Measurements from ENCODE around the gene GOLGA1.
"Not testable (repeated sequence)": the region's sequence is repeated elsewhere in the genome, so short reads cannot be mapped to it uniquely, and the experiment has no call there.

Gene GOLGA1

GRCh38 chr9:124960409-124960752, 19.5 kb upstream of the GOLGA1 start:
- Histone ChIP-seq H2AFZ (ENCODE audit: low read length) (no peak overlapping the region), H3K36me3 (replicated peaks; ENCODE audit: insufficient read depth, low read length) (no peaks in the 10 kb centered on the region), H3K4me2 (ENCODE audit: low read depth, low read length) (no peak overlapping the region), H4K20me1 (ENCODE audit: insufficient read depth, low read length) (no peaks in the 10 kb centered on the region), H3K4me3 (ENCODE audit: low read length) (no peak overlapping the region), H3F3A (ENCODE audit: insufficient read depth, low read length) (no peaks in the 10 kb centered on the region), H3K79me2 (ENCODE audit: low read length) (no peaks in the 10 kb centered on the region), H3K27me3 (replicated peaks; ENCODE audit: insufficient read depth, low read length) (no peaks in the 10 kb centered on the region), H3K4me1 (ENCODE audit: low read length) (no peaks in the 10 kb centered on the region), H3K9ac (ENCODE audit: low read length) (no peak overlapping the region), H3K27ac (ENCODE audit: low read length) (no peak overlapping the region), H3K9me3 (replicated peaks; ENCODE audit: insufficient read depth, low read length) (no peaks in the 10 kb centered on the region), H3K9me2 (replicated peaks; ENCODE audit: insufficient read depth, low read length) (no peaks in the 10 kb centered on the region)
- DNase-seq: no peak
- no peak for TF ChIP-seq CTCF (IDR thresholded peaks at IDR 0.05; ENCODE audit: low read length)
- TF ChIP-seq EZH2 (optimal IDR thresholded peaks at IDR 0.05; ENCODE audit: low read depth, low read length): no peak
- TF ChIP-seq EZH2phosphoT487 (IDR thresholded peaks at IDR 0.05; ENCODE audit: low read length): no peak

DNA sequence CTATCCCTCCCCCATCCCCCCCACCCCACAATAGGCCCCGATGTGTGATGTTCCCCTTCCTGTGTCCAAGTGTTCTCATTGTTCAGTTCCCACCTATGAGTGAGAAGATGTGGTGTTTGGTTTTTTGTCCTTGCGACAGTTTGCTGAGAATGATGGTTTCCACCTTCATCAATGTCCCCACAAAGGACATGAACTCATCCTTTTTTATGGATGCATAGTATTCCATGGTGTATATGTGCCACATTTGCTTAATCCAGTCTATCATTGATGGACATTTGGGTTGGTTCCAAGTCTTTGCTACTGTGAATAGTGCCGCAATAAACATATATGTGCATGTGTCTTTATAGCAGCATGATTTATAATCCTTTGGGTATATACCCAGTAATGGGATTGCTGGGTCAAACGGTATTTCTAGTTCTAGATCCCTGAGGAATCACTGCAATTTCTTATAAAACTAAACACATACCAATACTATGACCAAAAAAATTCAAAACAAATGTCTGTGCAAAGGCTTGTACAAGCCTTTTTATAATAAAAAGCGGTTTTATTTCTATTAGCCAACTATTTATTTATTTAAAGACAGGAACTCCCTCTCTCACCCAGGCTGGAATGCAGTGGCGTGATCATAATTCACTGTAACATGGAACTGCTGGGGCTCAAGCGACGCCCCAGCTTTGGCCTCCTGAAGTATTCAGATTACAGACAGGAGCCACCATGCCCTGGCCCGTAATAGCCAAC, 19.0 kb upstream of the GOLGA1 start:
- not testable (repeated sequence) for DNase-seq; H3K9me2 ChIP-seq (replicated peaks; ENCODE audit: insufficient read depth, low read length); H3K27ac ChIP-seq (ENCODE audit: low read length); H3K36me3 ChIP-seq (replicated peaks; ENCODE audit: insufficient read depth, low read length); H2AFZ ChIP-seq (ENCODE audit: low read length); H3K79me2 ChIP-seq (ENCODE audit: low read length); H3K9ac ChIP-seq (ENCODE audit: low read length); H3K4me1 ChIP-seq (ENCODE audit: low read length); H3K9me3 ChIP-seq (replicated peaks; ENCODE audit: insufficient read depth, low read length); H3F3A ChIP-seq (ENCODE audit: insufficient read depth, low read length); H3K27me3 ChIP-seq (replicated peaks; ENCODE audit: insufficient read depth, low read length); H3K4me3 ChIP-seq (ENCODE audit: low read length); H3K4me2 ChIP-seq (ENCODE audit: low read depth, low read length); H4K20me1 ChIP-seq (ENCODE audit: insufficient read depth, low read length)

- 0 out of 2 replicates have a peak, but pooled peaks cover 6% of the 10 kb centered on the region for H3K4me1 ChIP-seq (ENCODE audit: low read length)
- no peaks in the 10 kb centered on the region for H3K27me3 ChIP-seq (replicated peaks; ENCODE audit: insufficient read depth, low read length)
- no peaks in the 10 kb centered on the region for H3F3A ChIP-seq (ENCODE audit: insufficient read depth, low read length)
- H3K4me2 ChIP-seq (ENCODE audit: low read depth, low read length): no peak overlapping the region
- H2AFZ ChIP-seq (ENCODE audit: low read length): no peak overlapping the region
- H3K9me3 ChIP-seq (replicated peaks; ENCODE audit: insufficient read depth, low read length): no peaks in the 10 kb centered on the region
- no peaks in the 10 kb centered on the region for H3K79me2 ChIP-seq (ENCODE audit: low read length)
- TF ChIP-seq CTCF (IDR thresholded peaks at IDR 0.05; ENCODE audit: low read length): no peak
- TF ChIP-seq EZH2phosphoT487 (IDR thresholded peaks at IDR 0.05; ENCODE audit: low read length): no peak
- no peak for TF ChIP-seq EZH2 (optimal IDR thresholded peaks at IDR 0.05; ENCODE audit: low read depth, low read length)
- no peak overlapping the region for H3K27ac ChIP-seq (ENCODE audit: low read length)
- no peaks in the 10 kb centered on the region for H3K9me2 ChIP-seq (replicated peaks; ENCODE audit: insufficient read depth, low read length)
- DNase-seq: no peak
- no peaks in the 10 kb centered on the region for H4K20me1 ChIP-seq (ENCODE audit: insufficient read depth, low read length)
- H3K36me3 ChIP-seq (replicated peaks; ENCODE audit: insufficient read depth, low read length): no peaks in the 10 kb centered on the region
- no peak overlapping the region for H3K9ac ChIP-seq (ENCODE audit: low read length)
- no peak overlapping the region for H3K4me3 ChIP-seq (ENCODE audit: low read length)
Observed at GRCh38 chr9:124954255-124954654, 13.4 kb upstream of the GOLGA1 start.

DNA sequence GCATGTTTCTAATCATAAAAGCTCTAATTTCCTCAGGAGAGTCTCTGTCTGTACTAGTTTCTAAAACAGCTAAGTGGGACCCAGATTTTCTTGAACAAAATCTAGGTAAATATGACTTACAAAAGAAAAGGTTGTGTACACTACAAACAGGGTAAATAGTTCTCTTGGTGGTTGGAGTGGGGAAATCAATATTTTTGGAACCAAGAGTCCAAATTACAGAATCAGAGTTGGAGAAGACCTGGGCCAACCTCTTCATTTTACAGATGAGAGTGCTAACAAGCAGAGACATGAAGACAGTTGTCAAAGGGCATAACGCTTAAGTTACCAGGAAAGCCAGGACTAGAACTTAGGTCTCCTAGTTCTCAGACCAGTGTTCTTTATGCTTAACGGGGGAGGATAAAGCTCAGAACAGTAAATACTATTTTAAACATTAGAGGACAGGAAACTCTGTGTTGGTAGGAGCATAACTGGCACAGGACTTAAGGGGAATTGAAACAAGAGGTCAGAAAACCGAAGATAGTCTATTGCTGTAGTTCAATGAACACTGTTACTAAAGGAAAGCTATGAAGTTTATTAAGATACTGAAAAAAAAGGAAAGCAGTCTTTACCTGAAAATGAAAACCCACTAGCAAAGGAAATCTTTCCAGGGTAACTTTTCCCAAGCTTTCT, 9.3 kb upstream of the GOLGA1 start:
- no peaks in the 10 kb centered on the region for H3K79me2 ChIP-seq (ENCODE audit: low read length)
- no peak overlapping the region for H3K4me3 ChIP-seq (ENCODE audit: low read length)
- no peaks in the 10 kb centered on the region for H3K9me3 ChIP-seq (replicated peaks; ENCODE audit: insufficient read depth, low read length)

More for the DNA sequence above, 9.3 kb upstream of the GOLGA1 start:
- H3K9me2 ChIP-seq (replicated peaks; ENCODE audit: insufficient read depth, low read length): no peaks in the 10 kb centered on the region
- H3K27me3 ChIP-seq (replicated peaks; ENCODE audit: insufficient read depth, low read length): no peaks in the 10 kb centered on the region
- no peak overlapping the region for H3K4me2 ChIP-seq (ENCODE audit: low read depth, low read length)
- DNase-seq: no peak
- no peaks in the 10 kb centered on the region for H3K36me3 ChIP-seq (replicated peaks; ENCODE audit: insufficient read depth, low read length)
- no peaks in the 10 kb centered on the region for H3F3A ChIP-seq (ENCODE audit: insufficient read depth, low read length)
- H3K27ac ChIP-seq (ENCODE audit: low read length): no peak overlapping the region
- no peak overlapping the region for H3K9ac ChIP-seq (ENCODE audit: low read length)
- H2AFZ ChIP-seq (ENCODE audit: low read length): no peak overlapping the region
- no peaks in the 10 kb centered on the region for H4K20me1 ChIP-seq (ENCODE audit: insufficient read depth, low read length)
- H3K4me1 ChIP-seq (ENCODE audit: low read length): 0 out of 2 replicates have a peak, but pooled peaks cover 6% of the 10 kb centered on the region
- TF ChIP-seq EZH2 (optimal IDR thresholded peaks at IDR 0.05; ENCODE audit: low read depth, low read length) (no peak), EZH2phosphoT487 (IDR thresholded peaks at IDR 0.05; ENCODE audit: low read length) (no peak), CTCF (IDR thresholded peaks at IDR 0.05; ENCODE audit: low read length) (no peak)
